Measurements from ENCODE around the gene VPS33A. TPM values are rescaled to one million over a fixed set of nuclear protein-coding genes. Genes with fewer than 3 reads are reported as not detected.

Gene VPS33A
- total RNA-seq, 1 donor from 2014 or later = 33.7 TPM

DNA sequence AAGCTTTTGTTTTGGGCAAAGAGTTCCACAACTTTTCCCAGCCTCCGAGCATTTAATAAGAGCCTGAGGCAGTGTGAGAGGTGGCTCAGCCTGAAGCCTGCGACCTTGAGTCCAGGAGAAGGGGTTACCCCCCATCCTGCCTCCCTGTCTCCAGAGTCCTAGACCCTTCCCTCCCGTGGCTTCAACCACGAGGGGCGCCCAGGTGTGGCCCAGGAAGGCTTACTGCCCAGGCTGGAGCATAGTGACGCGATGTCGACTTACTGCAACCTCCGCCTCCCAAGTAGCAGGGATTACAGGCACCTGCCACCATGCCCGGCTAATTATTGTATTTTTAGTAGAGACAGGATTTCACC lies 82.7 kb downstream of the VPS33A start:
- intact Hi-C loops (cut with micrococcal nuclease) = no loop called here

DNA sequence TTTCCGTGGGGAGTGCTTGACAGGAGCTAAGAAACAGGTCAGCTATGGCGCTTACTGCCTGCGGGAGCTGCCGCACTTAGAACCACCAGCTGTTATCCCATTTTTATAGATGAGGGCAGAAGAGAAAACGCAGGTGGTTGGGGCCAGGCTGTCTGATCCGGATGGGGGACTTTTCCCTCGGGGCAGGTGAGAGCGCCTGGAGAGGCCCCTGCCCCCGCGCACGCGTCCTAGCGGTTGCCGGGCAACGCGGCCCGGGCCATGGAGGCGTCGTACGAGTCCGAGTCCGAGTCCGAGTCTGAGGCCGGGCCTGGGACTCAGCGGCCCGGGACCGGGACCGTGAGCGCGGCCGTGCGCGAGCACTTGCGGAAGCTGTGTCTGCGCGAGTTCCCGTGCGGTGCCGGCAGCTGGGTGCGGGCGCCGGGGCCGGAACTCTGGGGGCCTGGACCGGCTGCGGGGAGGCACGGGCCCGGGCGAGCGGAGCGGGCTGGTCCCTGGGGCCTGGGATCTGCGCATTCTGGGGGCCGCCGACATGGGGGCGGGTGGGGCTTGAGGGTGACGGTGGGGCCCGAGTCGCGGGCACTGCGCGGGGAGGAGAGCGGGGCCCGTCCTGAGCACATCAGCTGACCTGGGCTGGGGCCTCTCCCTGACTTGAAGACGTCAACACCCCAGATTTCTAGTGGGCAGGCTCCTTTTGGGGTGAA lies 83.3 kb downstream of the VPS33A start, which contains the start of gene LRRC43:
Gene LRRC43 (plus strand): TSS at position 237 of the 701 bp plus-strand sequence. CDS start 22 bp downstream, at position 259.
- intact Hi-C loops (cut with micrococcal nuclease) = no loop called here

Other genes with a start within 250 kb of the VPS33A start
- 7.1 and 7.3 TPM in 2 replicates for gene BCL7A, start 244.6 kb downstream of the VPS33A start, total RNA-seq
- gene MLXIP, start 187.7 kb downstream of the VPS33A start, total RNA-seq = 42.1 and 44.7 TPM in 2 replicates
- gene IL31, start 92.3 kb downstream of the VPS33A start, total RNA-seq = not detected in 2 replicates
- gene LRRC43, start 83.4 kb downstream of the VPS33A start, total RNA-seq = not detected in 2 replicates
- gene B3GNT4, start 62.8 kb downstream of the VPS33A start, total RNA-seq = 0.36 and 0.45 TPM in 2 replicates
- gene DIABLO, start 40.4 kb downstream of the VPS33A start, total RNA-seq = 45.9 and 48.1 TPM in 2 replicates
- gene CLIP1, start 156.2 kb upstream of the VPS33A start, total RNA-seq = 73.5 and 75.8 TPM in 2 replicates
- 37.7 and 48.0 TPM in 2 replicates for gene ZCCHC8, start 234.4 kb upstream of the VPS33A start, total RNA-seq

Measured in T-helper 2 cell treated with Interferon-gamma antibody and Interleukin-4, amounts not matched to agents 100 ng/mL and 5 ng/mL, for 36 hours (primary cell).